HG03095 (cell line): ENCODE results near the gene PRR13.
A peak's percentile ranks its signal among the peaks of the same experiment; 100 is the strongest.

Source experiments
- ATAC-seq: cut with Tn5 transposase; IDR thresholded peaks from one replicate; pipeline ENCODE4 v1.9.1; 2021; ENCODE audit warnings: moderate library complexity; ENCODE audit not compliant: unreplicated experiment

PRR13 gene

DNA sequence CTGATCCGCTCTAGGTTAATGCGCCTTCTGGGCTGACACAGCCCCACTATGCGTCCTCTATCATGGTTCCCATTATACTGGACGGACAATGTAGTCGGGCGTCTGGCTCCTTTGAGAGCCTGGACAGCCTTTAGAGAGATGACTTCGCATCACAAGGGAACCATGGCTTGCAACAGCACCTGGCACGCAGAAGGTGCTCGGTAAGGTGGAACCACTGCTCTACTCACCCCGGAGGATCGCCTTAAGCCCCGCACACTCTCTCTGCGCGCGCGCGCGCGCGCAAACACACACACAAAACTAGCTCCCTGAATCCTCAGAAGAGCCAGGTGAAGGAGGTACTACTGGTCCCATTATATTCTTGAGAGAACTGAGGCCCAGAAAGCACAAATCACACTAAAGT is 50.7 kb downstream of the PRR13 start:
- ATAC-seq = no peak

DNA sequence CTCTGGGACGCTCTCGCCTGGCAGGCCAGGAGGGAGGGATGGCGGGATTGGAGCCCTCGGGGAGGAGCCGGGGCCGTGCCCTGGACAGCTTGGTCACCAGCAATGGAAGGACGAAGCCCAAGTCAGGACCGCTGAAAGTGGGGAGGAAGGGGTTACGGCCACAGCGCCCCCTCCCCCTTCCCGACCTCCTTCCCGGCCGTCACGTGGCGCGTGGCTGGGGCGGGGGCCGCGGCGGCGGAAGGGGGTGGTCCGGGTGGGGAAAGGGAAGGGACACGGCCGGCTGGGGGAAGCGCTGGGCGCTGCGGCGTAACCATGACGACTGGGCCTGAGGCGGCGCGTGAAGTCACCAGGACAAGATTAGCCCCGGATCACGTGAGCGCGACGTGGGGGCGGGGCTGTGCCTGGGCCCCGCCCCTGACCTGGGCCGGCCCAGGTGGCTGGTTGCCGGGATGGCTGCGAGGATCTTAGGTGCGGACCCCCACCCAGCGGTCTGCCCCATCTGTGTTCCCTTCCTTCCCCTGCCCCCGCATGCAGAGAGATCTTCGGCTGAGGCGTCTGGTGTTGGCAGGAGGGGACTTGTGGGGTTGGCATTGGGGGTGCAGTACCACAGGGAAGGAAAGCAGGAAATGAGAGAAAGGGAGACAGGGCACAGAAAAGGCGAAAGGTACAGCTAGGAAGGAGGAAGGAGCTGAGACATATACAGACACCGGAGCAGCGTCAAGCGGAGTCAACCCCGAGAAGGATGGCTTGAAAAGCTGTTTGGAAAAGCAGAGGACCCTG is 51.5 kb downstream of the PRR13 start:
- ATAC-seq = peak; percentile 92

DNA sequence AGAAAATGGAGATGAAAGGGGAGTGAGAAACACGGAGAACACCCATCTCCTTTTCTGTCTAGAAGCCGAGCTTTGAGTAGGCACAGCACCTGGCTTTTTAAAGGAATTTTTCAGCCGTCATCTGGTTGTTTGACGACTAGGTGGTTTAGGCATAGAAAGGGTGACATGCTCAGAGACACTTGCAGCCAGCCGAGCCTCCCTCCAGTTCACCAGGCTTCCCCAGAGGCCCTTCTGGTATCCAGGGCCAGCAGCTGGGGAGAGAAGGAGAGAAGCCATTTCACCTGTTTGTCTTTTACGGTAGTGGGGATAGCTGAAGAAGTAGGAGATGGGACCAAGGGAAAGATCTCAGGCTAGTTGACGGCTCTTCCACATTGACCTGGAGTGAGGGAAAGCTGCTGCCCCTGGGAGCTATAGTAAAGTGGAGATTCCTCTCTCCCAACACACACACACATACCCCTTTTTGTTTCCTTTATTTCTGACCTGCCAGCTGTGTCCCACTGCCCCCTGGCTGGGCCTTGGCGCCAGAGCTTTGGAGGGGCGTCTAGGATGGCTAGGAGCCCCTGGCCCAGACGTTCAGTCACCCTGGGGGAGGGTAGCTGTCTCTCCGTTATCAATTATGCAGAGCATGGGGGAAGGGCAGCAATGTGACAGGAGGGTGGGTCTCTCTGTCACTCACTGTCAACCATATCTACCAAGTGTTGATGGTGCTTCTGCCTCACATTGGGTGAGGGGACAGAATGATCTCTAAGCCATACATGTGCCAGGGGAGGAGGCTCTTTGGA is 52.3 kb downstream of the PRR13 start:
- ATAC-seq = no peak
